Astrocyte of the spinal cord (primary cell): ENCODE measurements around the gene SERPINC1.
"Not testable (repeated sequence)": the region's sequence is repeated elsewhere in the genome, so short reads cannot be mapped to it uniquely, and the experiment has no call there.

Experiments used
- DNase-seq: peaks from one replicate; pipeline ENCODE4 v3.0.0; 2011; ENCODE audit warnings: low read depth, low spot score
- H3K4me3 ChIP-seq: 2 replicates; pipeline ENCODE4 v1.5.1; 2011; ENCODE audit warnings: low read depth, mild to moderate bottlenecking, low read length, moderate library complexity
- in situ Hi-C: cut with HindIII; loops from 2 replicates; pipeline ENCODE4 v1.10.0; 2017; ENCODE audit warnings: low sequenced_read_pairs
- TF ChIP-seq, protein P1 (sequence below): IDR thresholded peaks from 2 replicates; pipeline ENCODE4 v1.5.1; 2012; ENCODE audit warnings: low read depth, mild to moderate bottlenecking, low read length, inconsistent platforms

SERPINC1 gene

DNA sequence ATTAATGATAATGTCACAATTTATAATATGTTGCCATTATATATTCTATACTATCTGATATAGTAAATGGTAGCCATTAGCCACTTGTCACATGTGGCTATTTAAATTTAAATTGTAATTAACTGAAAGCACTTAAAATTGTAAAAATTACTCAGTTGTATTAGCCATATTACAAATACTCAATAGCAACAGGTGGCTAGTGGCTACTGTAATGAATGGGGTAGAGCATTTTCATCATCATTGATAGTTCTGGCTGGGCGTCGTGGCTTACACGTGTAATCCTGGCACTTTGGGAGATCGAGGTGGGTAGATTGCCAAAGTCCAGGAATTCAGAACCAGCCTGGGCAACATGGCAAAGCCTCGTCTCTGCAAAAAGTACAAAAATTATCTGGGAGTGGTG, 32.4 kb downstream of the SERPINC1 start:
- in situ Hi-C loops = no loop called here
- no peak overlapping the region for H3K4me3 ChIP-seq
- no peak for DNase-seq
- TF ChIP-seq, protein P1, sequence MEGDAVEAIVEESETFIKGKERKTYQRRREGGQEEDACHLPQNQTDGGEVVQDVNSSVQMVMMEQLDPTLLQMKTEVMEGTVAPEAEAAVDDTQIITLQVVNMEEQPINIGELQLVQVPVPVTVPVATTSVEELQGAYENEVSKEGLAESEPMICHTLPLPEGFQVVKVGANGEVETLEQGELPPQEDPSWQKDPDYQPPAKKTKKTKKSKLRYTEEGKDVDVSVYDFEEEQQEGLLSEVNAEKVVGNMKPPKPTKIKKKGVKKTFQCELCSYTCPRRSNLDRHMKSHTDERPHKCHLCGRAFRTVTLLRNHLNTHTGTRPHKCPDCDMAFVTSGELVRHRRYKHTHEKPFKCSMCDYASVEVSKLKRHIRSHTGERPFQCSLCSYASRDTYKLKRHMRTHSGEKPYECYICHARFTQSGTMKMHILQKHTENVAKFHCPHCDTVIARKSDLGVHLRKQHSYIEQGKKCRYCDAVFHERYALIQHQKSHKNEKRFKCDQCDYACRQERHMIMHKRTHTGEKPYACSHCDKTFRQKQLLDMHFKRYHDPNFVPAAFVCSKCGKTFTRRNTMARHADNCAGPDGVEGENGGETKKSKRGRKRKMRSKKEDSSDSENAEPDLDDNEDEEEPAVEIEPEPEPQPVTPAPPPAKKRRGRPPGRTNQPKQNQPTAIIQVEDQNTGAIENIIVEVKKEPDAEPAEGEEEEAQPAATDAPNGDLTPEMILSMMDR = no peak

DNA sequence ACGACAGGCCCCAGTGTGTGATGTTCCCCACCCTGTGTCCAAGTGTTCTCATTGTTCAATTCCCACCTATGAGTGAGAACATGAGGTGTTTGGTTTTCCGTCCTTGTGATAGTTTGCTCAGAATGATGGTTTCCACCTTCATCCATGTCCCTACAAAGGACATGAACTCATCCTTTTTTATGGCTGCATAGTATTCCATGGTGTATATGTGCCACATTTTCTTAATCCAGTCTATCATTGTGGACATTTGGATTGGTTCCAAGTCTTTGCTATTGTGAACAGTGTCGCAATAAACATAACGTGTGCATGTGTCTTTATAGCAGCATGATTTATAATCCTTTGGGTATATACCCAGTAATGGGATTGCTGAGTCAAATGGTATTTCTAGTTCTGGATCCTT, 36.0 kb downstream of the SERPINC1 start:
- H3K4me3 ChIP-seq, in situ Hi-C loops, DNase-seq: not testable (repeated sequence)

DNA sequence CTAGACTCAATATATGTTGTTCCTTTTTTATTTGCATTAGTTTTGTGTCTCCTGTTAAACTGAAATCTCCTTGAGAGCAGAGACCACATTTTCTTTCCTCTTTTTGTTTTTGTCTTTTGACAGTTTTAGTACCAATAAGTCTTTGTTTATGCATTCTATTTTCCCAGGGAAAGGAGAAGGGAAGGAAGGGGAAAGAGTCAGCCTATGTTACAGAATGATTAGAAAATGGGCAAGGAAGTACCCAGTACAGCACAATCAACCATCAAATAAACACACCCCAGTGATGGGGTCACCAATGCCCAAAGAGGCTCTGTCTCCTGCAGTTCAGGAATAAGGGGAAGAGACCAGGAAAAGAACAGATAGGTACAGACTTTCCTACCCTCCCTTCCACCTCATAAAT, 38.9 kb downstream of the SERPINC1 start:
- H3K4me3 ChIP-seq = no peak overlapping the region
- in situ Hi-C loops = no loop called here
- TF ChIP-seq, protein P1 = no peak
- no peak for DNase-seq

DNA sequence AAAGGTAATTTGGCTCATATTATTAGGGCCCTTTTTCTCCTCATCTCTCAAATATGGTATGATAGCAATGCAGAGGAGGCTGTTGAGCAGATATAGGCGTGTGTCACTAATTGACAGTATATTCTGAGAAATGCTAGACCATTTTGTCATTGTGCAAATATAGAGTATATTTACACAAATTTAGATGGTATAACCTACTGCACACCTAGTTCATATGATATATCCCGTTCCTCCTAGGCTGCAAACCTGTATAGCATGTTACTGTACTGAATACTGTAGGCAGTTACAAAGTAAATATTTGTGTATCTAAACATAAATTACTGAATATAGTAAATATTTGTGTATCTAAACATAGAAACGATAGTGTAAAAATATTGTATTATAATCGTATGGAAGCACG, 40.4 kb downstream of the SERPINC1 start:
- in situ Hi-C loops = no loop called here
- H3K4me3 ChIP-seq = no peak overlapping the region
- no peak for DNase-seq
- TF ChIP-seq, protein P1 = no peak

DNA sequence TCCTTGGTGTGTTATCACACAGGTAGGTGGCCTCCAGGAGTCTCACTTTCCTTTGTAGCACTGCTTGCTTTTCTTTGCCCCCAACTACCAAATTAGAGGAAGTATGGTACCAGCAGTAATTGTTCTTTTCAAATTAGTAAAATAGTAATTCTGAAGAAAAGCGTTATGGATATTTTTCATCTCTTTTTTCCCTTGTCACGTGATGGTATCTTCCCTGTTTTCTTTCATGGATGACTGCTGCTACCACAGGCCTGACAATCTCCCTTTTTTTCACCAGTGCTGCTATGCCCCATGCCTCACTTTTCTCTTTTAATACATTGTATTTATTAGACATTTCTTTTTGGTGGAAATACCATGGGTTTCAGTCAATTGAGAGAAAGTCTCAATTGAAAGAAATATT, 45.6 kb downstream of the SERPINC1 start:
- no peak for DNase-seq
- in situ Hi-C loops = no loop called here
- TF ChIP-seq, protein P1 = no peak

DNA sequence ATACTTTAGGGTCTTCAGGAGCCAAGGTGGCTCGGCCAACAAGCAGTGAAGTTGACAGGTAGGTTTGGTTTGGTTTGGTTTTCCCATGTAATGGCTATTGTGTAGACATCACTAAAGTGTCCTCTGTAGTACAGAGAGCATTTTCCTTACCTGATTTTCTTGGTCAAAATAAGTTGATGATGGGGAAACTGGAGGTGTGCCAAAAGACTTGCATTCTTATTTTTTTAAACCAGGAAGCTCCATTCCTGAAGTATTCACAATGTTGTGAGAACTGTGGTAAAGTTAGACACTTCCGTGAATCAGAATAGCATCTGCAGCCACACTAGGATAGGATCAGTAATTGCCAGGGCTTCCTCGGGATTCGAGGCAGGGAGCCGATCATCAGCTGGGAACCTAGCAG, 46.0 kb downstream of the SERPINC1 start:
- no peak for DNase-seq
- TF ChIP-seq, protein P1 = no peak
- H3K4me3 ChIP-seq = no peak overlapping the region
- in situ Hi-C loops = no loop called here

More for the DNA sequence above, 45.6 kb downstream of the SERPINC1 start:
- H3K4me3 ChIP-seq = no peak overlapping the region

DNA sequence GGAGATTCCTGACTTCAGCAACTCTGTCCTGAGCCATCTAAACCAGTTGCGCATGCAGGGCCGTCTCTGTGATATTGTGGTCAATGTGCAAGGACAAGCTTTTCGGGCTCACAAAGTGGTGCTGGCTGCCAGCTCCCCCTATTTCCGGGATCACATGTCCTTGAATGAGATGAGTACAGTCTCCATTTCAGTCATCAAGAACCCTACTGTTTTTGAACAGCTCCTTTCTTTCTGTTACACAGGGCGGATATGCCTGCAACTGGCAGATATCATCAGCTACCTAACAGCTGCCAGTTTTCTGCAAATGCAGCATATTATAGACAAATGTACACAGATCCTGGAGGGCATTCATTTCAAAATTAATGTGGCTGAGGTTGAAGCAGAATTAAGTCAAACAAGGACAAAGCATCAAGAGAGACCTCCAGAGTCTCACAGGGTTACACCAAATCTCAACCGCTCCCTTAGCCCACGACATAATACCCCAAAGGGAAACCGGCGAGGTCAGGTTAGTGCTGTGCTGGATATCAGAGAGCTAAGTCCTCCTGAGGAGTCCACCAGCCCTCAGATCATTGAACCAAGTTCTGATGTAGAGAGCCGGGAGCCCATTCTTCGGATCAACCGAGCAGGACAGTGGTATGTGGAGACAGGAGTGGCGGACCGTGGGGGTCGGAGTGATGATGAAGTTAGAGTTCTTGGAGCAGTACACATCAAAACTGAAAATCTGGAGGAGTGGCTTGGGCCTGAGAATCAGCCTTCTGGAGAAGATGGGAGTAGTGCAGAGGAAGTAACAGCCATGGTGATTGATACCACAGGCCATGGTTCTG, 46.7 kb downstream of the SERPINC1 start:
- no peak overlapping the region for H3K4me3 ChIP-seq
- TF ChIP-seq, protein P1 = no peak
- in situ Hi-C loops = no loop called here
- DNase-seq = no peak
